Middle frontal gyrus (tissue), 1 donor: ENCODE data around the gene ADAMTS13.

Experiments
- DNase-seq: peaks from one replicate; pipeline ENCODE4 v3.0.0-alpha.2; 2015; ENCODE audit warnings: low spot score; ENCODE audit errors: extremely low spot score

The ADAMTS13 gene

GRCh38 chr9:133453651-133454050 lies 31.5 kb downstream of the ADAMTS13 start:
- no peak for DNase-seq

- DNase-seq: no peak
Measured at GRCh38 chr9:133454325-133454724, 32.2 kb downstream of the ADAMTS13 start.

GRCh38 chr9:133454943-133455673 lies 32.9 kb downstream of the ADAMTS13 start:
- no peak for DNase-seq

- DNase-seq: no peak
Measured at GRCh38 chr9:133455936-133456335, 33.8 kb downstream of the ADAMTS13 start.

- no peak for DNase-seq
Measured at GRCh38 chr9:133456409-133456808, 34.2 kb downstream of the ADAMTS13 start.

GRCh38 chr9:133457233-133457632 lies 35.1 kb downstream of the ADAMTS13 start:
- no peak for DNase-seq

- no peak for DNase-seq
Measured at GRCh38 chr9:133457748-133458147, 35.6 kb downstream of the ADAMTS13 start.

GRCh38 chr9:133458643-133459312 lies 36.6 kb downstream of the ADAMTS13 start:
- DNase-seq: no peak

- peak; percentile 83 for DNase-seq
Measured at GRCh38 chr9:133459476-133460404, 37.6 kb downstream of the ADAMTS13 start, which contains the start of gene CACFD1. Gene CACFD1 (plus strand): TSS chr9:133459978. CDS start chr9:133460067, 89 bp downstream.

GRCh38 chr9:133460405-133461175 lies 38.4 kb downstream of the ADAMTS13 start:
- DNase-seq: no peak

- no peak for DNase-seq
Measured at GRCh38 chr9:133461975-133462374, 39.8 kb downstream of the ADAMTS13 start.

GRCh38 chr9:133463234-133463863 lies 41.2 kb downstream of the ADAMTS13 start:
- DNase-seq: no peak

- DNase-seq: no peak
Measured at GRCh38 chr9:133463864-133464615, 41.9 kb downstream of the ADAMTS13 start.

GRCh38 chr9:133464638-133465037 lies 42.5 kb downstream of the ADAMTS13 start:
- DNase-seq: no peak

- no peak for DNase-seq
Measured at GRCh38 chr9:133465984-133466383, 43.8 kb downstream of the ADAMTS13 start.

GRCh38 chr9:133467101-133467500 lies 44.9 kb downstream of the ADAMTS13 start:
- DNase-seq: no peak

GRCh38 chr9:133468374-133468773 lies 46.2 kb downstream of the ADAMTS13 start:
- no peak for DNase-seq

- no peak for DNase-seq
Measured at GRCh38 chr9:133468777-133469421, 46.7 kb downstream of the ADAMTS13 start.

- no peak for DNase-seq
Measured at GRCh38 chr9:133470427-133470924, 48.3 kb downstream of the ADAMTS13 start.
